H1 (cell line): ENCODE measurements around the gene HDAC7. TPM values are rescaled to one million over a fixed set of nuclear protein-coding genes. Genes with fewer than 3 reads are reported as not detected.

Experiments used
- CTBP2 ChIP-seq: IDR thresholded peaks from 2 replicates; pipeline ENCODE4 v1.7.0; 2011; ENCODE audit warnings: borderline replicate concordance, mild to moderate bottlenecking, moderate library complexity, mixed read lengths, low read length; ENCODE audit not compliant: insufficient read depth, insufficient read length
- polyA plus RNA-seq, 7 experiments: library from polyadenylated mRNA; depleted of rRNA in 3 of 7; stranded (reverse) in 5 of 7; unstranded in 2 of 7; fragments of >200 nt in 5 of 7; fragments of 200-250 nt in 2 of 7; gene quantifications; 1 replicate in 5 of 7; 2 replicates in 1 of 7; 4 replicates in 1 of 7; pipeline versions ENCODE4 v1.2.1 to v1.2.3, GENCODE V29; 2011 to 2013; ENCODE audit warnings: missing spikeins in 2 of 7, mixed read lengths in 2 of 7
- total RNA-seq: library from RNA; stranded (reverse); fragmentation: NEBNext Ultra II Directional; extraction: Animal tissue kit (Norgen Biotek cat#: 25700); gene quantifications from 2 replicates; pipeline ENCODE4 v1.2.1, GENCODE V29; 2021

The HDAC7 gene
- total and polyA plus RNA-seq, 2 of the 8 experiments (the other 6 are each of a cell fraction or from before 2014, with no cell fraction given) = 25.5 to 84.9 TPM

- TF ChIP-seq CTBP2 = no peak
Observed at GRCh38 chr12:47791874-47792273, 27.8 kb downstream of the HDAC7 start (continued).
